SH-SY5Y (cell line): ENCODE results near the gene SF3A1.

ENCODE experiments used
- GATA2 ChIP-seq: IDR thresholded peaks from 2 replicates; pipeline ENCODE4 v1.6.1; 2011; ENCODE audit warnings: mild to moderate bottlenecking, low read depth, low read length
- GATA3 ChIP-seq: IDR thresholded peaks from 2 replicates; pipeline ENCODE4 v1.6.1; 2011; ENCODE audit warnings: low read depth, mild to moderate bottlenecking, low read length, moderate library complexity

DNA sequence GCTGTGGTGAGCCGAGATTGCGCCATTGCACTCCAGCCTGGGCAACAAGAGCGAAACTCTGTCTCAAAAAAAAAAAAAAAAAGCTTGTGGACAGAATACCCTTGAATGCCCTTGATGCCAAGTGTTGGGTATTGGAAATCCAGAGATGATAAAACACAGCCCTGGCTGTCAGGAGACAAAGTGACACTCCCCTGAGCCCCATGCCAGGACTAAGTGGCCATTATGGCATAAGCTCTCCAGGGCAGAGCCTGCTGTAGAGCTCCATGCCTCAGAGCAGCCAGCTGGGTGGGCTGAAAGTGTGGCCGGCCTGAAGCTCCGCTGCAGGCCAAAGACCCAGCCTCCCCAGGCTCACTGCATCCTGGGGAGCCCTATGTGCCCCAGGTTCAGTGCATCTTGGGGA lies 25.6 kb upstream of the SF3A1 start:
- TF ChIP-seq GATA3, result no peak
- no peak for TF ChIP-seq GATA2
